Omental fat pad (tissue), 4 donors: ENCODE data around the gene SH3GL3. TPM values are rescaled to one million over a fixed set of nuclear protein-coding genes. Genes with fewer than 3 reads are reported as not detected.

ENCODE experiments used
- ATAC-seq: fragments of 150-250 bp; one replicate; pipeline ENCODE4 v1.9.1; 2016; ENCODE audit warnings: mild to moderate bottlenecking, moderate library complexity; ENCODE audit not compliant: low FRiP score
- DNase-seq: peaks from one replicate; pipeline ENCODE4 v3.0.0-alpha.2; 2019; ENCODE audit warnings: low spot score
- CTCF ChIP-seq, 3 donors: fragments of 450-650 bp; IDR thresholded peaks; one replicate each; pipeline ENCODE4 v1.5.1; 2016 to 2017; ENCODE audit warnings: antibody characterized with exemption in 3 of 3, mild to moderate bottlenecking in 3 of 3, moderate library complexity in 2 of 3
- total RNA-seq, 4 donors: library from RNA; depleted of rRNA; stranded (reverse); fragments of >200 nt; gene quantifications; one replicate each; pipeline ENCODE4 v1.1.0, GENCODE V29; 2016

SH3GL3 gene
- total RNA-seq, 4 donors from 2014 or later = 0.60 to 1.8 (median 1.0) TPM; not detected in 1

DNA sequence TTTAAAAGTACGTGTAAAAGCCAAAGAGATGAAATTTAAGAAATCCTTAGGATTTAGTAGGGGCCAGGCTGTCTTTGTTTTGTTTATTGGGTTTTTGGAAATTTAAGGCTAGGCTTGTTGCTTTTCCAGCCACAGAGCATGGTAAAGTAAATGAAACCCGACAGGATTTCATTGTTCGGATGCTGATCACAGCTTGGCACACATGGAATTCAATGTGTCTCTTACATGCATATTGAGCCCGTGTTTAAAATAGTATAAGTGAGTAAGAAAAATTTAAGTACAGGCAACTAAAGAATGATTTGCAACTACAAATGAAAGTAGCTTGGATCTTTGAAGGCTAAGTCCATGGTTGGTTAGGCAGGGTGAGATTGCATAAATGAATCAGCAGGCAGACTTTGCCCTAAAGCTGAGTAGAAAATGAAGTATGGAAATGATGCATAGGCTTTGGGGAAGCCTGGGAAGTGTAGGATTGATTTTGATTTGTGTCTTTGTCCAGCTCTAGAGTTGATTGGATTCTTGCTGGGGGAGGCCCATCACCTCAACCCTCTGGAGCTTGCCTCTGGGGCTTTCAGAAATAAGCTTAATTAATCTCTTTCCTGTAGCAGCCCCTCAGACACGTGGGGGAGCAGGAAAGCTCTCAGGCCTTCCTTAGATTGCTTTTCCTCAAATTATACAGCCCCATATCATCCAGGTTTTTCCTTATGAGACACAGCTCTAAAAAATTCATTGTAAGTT lies 138.6 kb downstream of the SH3GL3 start:
- DNase-seq (no peak), ATAC-seq (no peak)
- TF ChIP-seq CTCF (IDR thresholded peaks at IDR 0.05) = no peak

DNA sequence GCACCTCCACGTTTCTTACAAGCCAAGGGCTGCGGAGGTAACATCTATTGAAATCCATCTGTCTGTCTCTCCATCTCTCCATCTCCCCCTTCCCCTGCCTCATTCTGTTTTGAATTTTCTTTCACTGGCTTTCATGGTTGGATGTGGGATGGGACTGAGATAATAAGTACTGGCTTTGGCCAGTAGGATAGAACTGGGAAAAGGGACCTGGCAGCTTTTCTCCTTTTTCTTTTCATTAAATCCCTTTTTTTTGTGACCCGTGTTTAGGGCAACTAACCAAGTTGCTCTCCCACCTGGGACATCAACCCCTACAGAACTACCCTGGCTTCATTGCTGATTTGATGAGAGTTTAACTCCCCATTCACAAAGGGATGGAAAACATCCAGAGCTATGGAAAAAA lies 139.9 kb downstream of the SH3GL3 start:
- no peak for DNase-seq
- no peak for ATAC-seq
- no peak for TF ChIP-seq CTCF (IDR thresholded peaks at IDR 0.05)

- TF ChIP-seq CTCF (IDR thresholded peaks at IDR 0.05) = no peak
- DNase-seq (no peak), ATAC-seq (no peak)
Observed at GRCh38 chr15:83588441-83588840, 141.3 kb downstream of the SH3GL3 start.

DNA sequence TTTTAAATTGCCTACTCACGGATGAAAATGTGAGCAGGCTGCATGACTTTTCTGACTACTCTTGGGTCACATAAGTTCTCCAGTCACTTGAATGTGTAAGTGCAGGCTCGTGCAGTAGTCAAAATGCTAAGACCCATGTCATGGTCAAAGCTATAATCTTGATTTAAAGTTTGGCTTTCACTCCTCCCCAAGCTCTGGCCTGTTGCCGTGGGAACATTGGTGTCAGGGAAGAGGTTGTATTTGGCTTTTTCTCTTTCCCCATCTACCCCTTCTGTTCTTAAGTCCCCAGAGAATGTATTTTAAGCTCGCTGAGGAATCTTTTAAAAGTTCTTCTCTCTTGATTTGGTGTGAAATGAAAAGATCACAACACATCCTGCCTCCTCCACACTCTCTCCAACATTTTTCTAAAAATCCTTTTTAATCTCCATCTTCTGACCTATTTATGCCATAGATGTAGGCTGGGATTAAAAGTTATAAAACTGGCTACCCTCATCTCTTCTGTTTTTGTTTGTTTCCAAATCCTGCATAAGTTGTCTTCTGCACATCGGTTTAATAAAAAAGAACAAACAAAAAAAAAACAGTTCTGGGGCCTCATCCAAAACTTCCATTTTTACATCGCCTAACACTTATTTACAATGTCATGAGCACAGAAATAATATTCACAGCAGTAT lies 145.4 kb downstream of the SH3GL3 start:
- ATAC-seq (no peak), DNase-seq (no peak)
- no peak for TF ChIP-seq CTCF (IDR thresholded peaks at IDR 0.05)

GRCh38 chr15:83595191-83595590 lies 148.1 kb downstream of the SH3GL3 start:
- ATAC-seq (no peak), DNase-seq (no peak)
- no peak for TF ChIP-seq CTCF (IDR thresholded peaks at IDR 0.05)

DNA sequence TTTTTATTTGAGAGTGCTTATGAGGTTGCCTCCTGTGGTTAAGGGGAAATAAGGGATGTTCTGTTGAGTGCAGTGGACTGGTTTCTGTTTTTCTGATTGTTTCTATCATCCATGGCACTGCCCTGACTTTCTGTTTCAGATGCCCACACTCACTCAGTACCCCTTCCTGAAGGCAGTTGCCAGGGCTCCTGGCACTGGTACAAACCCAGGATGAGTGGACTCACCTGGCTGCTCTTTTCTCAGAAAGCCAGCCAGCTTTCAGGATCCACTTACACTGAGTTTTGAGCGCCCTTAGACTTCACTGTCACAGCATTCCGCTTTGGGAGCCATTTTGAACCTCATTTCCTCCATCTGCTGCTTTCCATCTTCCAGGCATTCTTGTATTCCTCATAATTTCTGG lies 150.9 kb downstream of the SH3GL3 start:
- DNase-seq (no peak), ATAC-seq (no peak)
- TF ChIP-seq CTCF (IDR thresholded peaks at IDR 0.05) = no peak

DNA sequence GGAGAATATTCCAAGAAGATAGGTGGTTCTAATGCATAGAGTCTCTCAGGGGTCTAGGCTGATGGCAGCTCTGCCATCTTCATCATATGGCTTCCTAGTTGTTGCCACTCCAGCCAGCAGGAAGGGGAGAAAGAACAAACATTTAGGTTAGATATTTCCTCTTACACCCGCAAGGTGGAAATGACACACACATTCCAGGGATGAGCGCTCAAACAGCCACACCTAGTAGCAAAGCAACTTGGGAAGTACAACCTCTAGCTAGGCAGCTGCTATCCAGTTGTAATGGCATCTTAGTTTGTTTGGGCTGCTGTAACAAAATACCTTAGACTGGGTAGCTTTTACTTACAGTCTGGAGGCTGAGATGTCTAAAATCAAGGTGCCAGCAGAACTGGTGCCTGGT lies 154.9 kb downstream of the SH3GL3 start:
- no peak for TF ChIP-seq CTCF (IDR thresholded peaks at IDR 0.05)
- no peak for DNase-seq
- no peak for ATAC-seq
